DMS 273 (cell line): ENCODE results near the gene TRPM1.

Experiments used
- DNase-seq: peaks from one replicate; lab custom pipeline; 2025; ENCODE audit not compliant: unreplicated experiment; lab: John Stamatoyannopoulos, UW

The TRPM1 gene

GRCh38 chr15:30984542-30984941, 117.0 kb downstream of the TRPM1 start:
- DNase-seq: no peak

DNA sequence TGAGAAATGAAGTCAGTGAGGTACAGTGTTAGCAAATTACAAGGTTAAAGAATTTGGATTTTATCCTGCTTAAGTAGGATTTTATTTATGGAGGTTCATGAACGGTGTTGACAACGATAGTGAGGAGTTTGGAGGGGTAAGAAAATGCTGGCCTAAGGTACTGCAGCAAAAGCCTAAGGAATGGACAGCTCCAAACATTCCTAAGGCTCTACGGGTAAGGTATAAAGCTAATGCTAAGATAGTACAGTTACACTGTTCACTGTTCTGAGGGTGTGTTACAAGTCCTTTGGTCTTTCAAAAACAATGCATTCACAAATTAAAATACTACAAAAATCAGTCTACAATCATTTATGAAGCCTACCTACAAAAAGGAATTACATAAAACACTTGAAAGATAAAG, 117.4 kb downstream of the TRPM1 start:
- DNase-seq: no peak

GRCh38 chr15:30979457-30979856, 122.1 kb downstream of the TRPM1 start:
- DNase-seq: no peak

DNA sequence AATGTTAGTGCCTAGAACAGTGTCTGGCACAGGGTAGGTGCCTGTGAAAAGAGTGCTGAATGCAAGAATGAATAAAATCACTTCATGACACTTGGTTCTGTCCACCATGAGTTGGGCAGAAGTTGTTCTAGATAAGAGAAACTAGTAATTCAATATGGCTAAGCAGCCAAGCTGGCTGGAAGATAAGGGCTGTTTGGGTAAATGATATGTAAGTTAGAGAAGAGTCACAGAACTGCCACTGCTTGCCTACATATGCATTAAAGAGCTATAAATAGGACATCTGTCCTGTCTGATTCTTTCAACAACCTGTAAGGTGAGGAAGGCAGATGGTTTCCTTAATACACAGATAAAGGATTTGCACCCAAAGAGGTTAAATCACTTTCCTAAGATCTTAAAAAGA, 123.2 kb downstream of the TRPM1 start:
- DNase-seq: peak; percentile 27

- DNase-seq: no peak
These were observed 127.4 kb downstream of the TRPM1 start for GRCh38 chr15:30974112-30974511.

GRCh38 chr15:30973379-30973778, 128.1 kb downstream of the TRPM1 start:
- no peak for DNase-seq

- DNase-seq: no peak
These were observed 131.8 kb downstream of the TRPM1 start for GRCh38 chr15:30969724-30970123.

DNA sequence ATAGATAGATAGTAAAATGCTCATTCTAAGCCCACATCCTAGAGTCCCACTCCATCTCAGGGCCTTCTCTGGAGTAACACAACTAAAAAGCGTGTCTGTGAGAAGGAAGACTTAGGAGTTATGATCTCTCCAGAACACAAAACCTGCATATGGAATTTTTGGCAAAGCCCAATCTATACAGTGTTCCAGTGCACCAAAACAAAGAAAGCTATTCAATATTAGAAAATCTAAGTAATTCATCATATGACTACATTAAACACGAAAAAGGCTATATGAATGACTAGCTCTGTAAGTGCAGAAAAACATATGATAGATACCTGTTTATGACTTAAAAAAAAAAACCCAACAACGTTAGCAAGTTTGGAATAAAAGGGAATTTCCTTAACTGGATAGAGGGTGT, 137.8 kb downstream of the TRPM1 start:
- no peak for DNase-seq

DNA sequence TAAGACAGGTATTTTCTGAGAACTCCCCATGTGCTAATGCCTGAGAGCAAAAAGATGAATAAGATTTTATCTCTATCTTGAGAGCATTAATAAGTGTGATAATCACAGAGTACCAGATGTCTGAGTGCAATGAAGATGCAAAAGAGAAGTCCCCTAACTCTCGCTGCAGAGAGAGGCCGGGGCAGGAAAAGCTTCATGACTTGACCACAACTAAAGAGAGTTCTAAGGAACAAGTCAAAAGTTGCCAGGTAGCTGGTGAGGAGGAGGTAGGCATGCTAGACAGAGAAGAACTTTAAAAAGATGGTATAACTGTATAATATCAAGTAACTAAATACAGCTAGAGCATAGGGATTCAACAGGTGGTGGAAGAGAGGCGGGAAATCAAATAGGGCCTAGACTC, 138.9 kb downstream of the TRPM1 start:
- DNase-seq: peak; percentile 56

DNA sequence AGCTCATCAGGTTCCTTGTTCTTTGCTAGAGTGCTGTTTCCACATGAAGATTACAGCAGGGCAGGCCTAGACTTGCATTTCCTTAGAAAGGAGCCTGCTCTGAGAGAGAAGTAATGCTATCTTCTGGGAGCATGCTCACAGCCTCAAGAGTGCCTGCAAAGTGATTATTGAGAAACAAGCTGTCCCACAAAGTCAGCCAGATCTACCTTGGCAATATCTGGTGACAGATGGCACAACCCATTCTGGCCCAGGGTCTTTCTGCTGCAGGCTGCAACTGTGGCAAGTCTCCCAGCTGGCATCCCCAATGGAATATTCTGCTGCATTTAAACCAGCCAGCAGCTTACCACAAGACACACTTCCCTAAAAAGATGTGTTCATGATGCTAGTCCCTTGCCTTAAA, 139.4 kb downstream of the TRPM1 start:
- DNase-seq: peak; percentile 89

DNA sequence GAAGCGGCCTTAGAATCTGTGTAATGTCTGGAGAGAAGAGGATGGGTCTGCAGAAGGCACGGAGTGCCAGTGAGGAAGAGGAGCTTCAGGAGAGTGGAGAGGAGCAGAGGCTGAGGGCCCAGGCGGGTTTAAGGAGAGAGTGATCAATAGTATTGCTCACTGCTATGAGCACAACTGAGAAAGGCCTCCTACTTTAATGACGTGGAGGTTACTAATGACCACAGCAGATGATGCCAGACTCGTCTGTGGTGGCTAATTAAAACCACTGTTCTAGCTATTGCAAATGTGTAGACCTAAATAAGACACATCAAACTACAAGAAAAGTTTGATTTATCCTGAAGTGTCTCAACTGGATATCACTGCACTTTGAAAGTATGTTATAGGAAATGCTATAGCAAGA, 143.3 kb downstream of the TRPM1 start:
- no peak for DNase-seq

DNA sequence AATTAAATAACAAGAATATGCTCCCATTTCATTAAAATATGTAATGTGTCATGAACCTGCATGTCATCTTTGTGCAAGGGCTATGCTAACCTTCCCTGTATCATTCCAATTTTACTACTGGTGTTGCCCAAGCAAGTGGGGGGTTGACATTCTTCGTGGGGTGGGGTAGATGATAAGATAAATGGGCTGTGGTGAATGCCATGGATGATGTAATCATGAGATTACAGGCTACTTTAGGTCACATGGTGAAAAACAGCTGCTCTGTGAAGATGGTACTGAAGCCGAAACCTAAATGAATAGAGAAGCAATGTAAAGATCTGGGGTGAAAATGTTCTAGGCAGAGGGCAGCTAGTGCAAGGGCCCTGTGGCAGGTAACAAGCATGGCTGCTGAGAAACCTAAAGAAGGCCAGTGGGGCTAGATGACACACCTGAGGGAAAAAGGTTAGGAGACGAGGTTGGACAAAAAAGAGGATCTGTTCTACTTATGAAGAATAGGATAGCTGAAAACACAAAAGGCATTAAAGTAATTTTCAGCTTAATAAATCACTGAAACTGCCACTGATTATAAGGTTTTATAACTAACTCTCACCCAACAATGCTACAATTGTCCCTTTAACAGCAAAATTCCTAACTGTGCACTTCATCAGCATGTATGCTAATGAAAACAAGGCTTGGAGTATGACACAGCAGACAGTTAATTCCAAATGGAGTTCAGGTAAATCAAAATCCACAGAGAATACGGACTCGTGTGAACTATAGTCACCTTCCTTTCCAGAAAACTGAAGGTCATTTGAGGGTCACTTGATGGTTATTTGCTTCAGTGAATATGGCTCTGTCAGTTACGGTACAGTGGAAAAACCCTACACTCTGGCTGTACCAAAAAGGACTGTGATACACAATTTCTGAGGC, 145.1 kb downstream of the TRPM1 start:
- no peak for DNase-seq

DNA sequence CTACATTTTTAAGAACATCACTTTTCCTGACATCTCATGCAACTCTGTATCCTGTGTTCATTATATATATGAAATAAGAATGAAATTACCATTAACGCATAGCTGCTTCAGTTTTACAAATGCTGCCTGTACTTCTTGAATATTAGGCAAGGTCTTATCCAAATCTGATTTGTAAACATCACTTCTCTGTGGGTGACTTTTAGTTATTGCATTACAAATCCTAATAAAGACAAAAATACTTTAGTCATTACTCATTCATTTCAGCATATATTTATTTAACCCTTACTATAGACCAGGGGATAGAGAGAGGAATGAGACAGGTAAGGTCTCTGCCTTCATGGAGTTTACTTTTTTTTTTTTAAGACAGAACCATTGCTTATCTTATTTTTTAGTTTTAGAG, 146.9 kb downstream of the TRPM1 start:
- DNase-seq: no peak

- DNase-seq: no peak
These were observed 147.7 kb downstream of the TRPM1 start for GRCh38 chr15:30953731-30954378.

GRCh38 chr15:30953183-30953582, 148.3 kb downstream of the TRPM1 start:
- no peak for DNase-seq
